HEK293T (cell line): ENCODE data around the gene CPLANE2.
"Not testable (repeated sequence)": the region's sequence is repeated elsewhere in the genome, so short reads cannot be mapped to it uniquely, and the experiment has no call there.

ENCODE experiments used
- CTCF ChIA-PET: fragments of 350-600 bp; formaldehyde crosslinking; extraction: SDS; loops from one replicate; lab custom pipeline; 2021; ENCODE audit warnings: antibody characterized with exemption, inconsistent platforms; lab: Yijun Ruan, JAX
- POLR2A ChIA-PET: fragments of 350-600 bp; formaldehyde crosslinking; extraction: SDS; loops from one replicate; lab custom pipeline; 2020; ENCODE audit warnings: antibody characterized with exemption, inconsistent platforms; lab: Yijun Ruan, JAX
- DNase-seq: peaks from one replicate; pipeline ENCODE4 v3.0.0; 2012; ENCODE audit warnings: mixed read lengths; ENCODE audit errors: extremely low spot score
- ARNT ChIP-seq: fragments of 450-650 bp; IDR thresholded peaks from 2 replicates; pipeline ENCODE4 v1.6.1; 2017; ENCODE audit warnings: mild to moderate bottlenecking
- BHLHE40 ChIP-seq: fragments of 450-650 bp; IDR thresholded peaks from 2 replicates; pipeline ENCODE4 v1.6.1; 2016; ENCODE audit warnings: mild to moderate bottlenecking, moderate library complexity, borderline replicate concordance
- CTBP1 ChIP-seq: fragments of 450-650 bp; IDR thresholded peaks from 2 replicates; pipeline ENCODE4 v1.6.1; 2016; ENCODE audit warnings: borderline replicate concordance
- ELF4 ChIP-seq: fragments of 450-650 bp; IDR thresholded peaks from 2 replicates; pipeline ENCODE4 v1.6.1; 2017; ENCODE audit warnings: antibody characterized with exemption
- FOXA1 ChIP-seq: fragments of 450-650 bp; IDR thresholded peaks from 2 replicates; pipeline ENCODE4 v1.6.1; 2016; ENCODE audit warnings: mild to moderate bottlenecking
- FOXK2 ChIP-seq: fragments of 450-650 bp; IDR thresholded peaks from 2 replicates; pipeline ENCODE4 v1.6.1; 2016; ENCODE audit warnings: mild to moderate bottlenecking
- FOXM1 ChIP-seq: fragments of 450-650 bp; IDR thresholded peaks from 2 replicates; pipeline ENCODE4 v1.6.1; 2017; ENCODE audit warnings: mild to moderate bottlenecking, borderline replicate concordance
- HDGF ChIP-seq: fragments of 450-650 bp; IDR thresholded peaks from 2 replicates; pipeline ENCODE4 v1.6.1; 2017; ENCODE audit warnings: antibody characterized with exemption, borderline replicate concordance
- L3MBTL2 ChIP-seq: fragments of 450-650 bp; conservative IDR thresholded peaks from 2 replicates; pipeline ENCODE4 v1.6.1; 2016; ENCODE audit warnings: mild to moderate bottlenecking
- LEF1 ChIP-seq: fragments of 450-650 bp; IDR thresholded peaks from 2 replicates; pipeline ENCODE4 v1.6.1; 2017; ENCODE audit warnings: mild to moderate bottlenecking, borderline replicate concordance
- NFRKB ChIP-seq: fragments of 450-650 bp; IDR thresholded peaks from 2 replicates; pipeline ENCODE4 v1.6.1; 2016; ENCODE audit warnings: mild to moderate bottlenecking, moderate library complexity
- PKNOX1 ChIP-seq: fragments of 450-650 bp; IDR thresholded peaks from 2 replicates; pipeline ENCODE4 v1.6.1; 2016
- SP1 ChIP-seq: fragments of 450-650 bp; IDR thresholded peaks from 2 replicates; pipeline ENCODE4 v1.6.1; 2017
- SUZ12 ChIP-seq: fragments of 450-650 bp; IDR thresholded peaks from 2 replicates; pipeline ENCODE4 v1.6.1; 2016; ENCODE audit warnings: mild to moderate bottlenecking
- TARDBP ChIP-seq: fragments of 450-650 bp; IDR thresholded peaks from 2 replicates; pipeline ENCODE4 v1.6.1; 2016
- ZNF384 ChIP-seq: fragments of 450-650 bp; IDR thresholded peaks from 2 replicates; pipeline ENCODE4 v1.6.1; 2016

The CPLANE2 gene

GRCh38 chr1:16266411-16267118, 29.6 kb upstream of the CPLANE2 start:
- ChIA-PET POLR2A (interaction anchor here (1.3 kb wide), 1 partner anchor 86 kb away, joined by 4 read pairs; the partner anchor contains the start of gene FBXO42), CTCF (interaction anchor here (0.5 kb wide), 1 partner anchor 21 kb away, joined by 7 read pairs; no protein-coding TSS in a partner anchor)
- TF ChIP-seq FOXM1, result no peak
- TF ChIP-seq TARDBP, result no peak
- no peak for TF ChIP-seq SP1
- TF ChIP-seq FOXK2, result no peak
- TF ChIP-seq HDGF, result no peak
- TF ChIP-seq LEF1, result no peak
- TF ChIP-seq FOXA1, result no peak
- TF ChIP-seq SUZ12, result no peak
- TF ChIP-seq ELF4, result no peak
- no peak for TF ChIP-seq L3MBTL2
- TF ChIP-seq BHLHE40, result no peak
- TF ChIP-seq ARNT, result no peak
- TF ChIP-seq ZNF384, result no peak
- TF ChIP-seq CTBP1, result no peak
- no peak for DNase-seq

- no peak for DNase-seq
- ChIA-PET POLR2A (no interaction called here), CTCF (no interaction called here)
- no peak for TF ChIP-seq FOXA1
- no peak for TF ChIP-seq ZNF384
- no peak for TF ChIP-seq SP1
- TF ChIP-seq LEF1, result no peak
- no peak for TF ChIP-seq ARNT
- no peak for TF ChIP-seq NFRKB
- TF ChIP-seq PKNOX1, result no peak
- no peak for TF ChIP-seq FOXK2
- TF ChIP-seq CTBP1, result no peak
- TF ChIP-seq BHLHE40, result no peak
- TF ChIP-seq HDGF, result no peak
- no peak for TF ChIP-seq SUZ12
- no peak for TF ChIP-seq TARDBP
- TF ChIP-seq ELF4, result no peak
- no peak for TF ChIP-seq L3MBTL2
Measured at GRCh38 chr1:16262067-16262466, 25.1 kb upstream of the CPLANE2 start.

GRCh38 chr1:16260814-16261213, 23.8 kb upstream of the CPLANE2 start:
- TF ChIP-seq SP1, result no peak
- no peak for TF ChIP-seq PKNOX1
- TF ChIP-seq FOXK2, result no peak
- no peak for TF ChIP-seq NFRKB
- TF ChIP-seq LEF1, result no peak
- TF ChIP-seq FOXM1, result no peak
- no peak for TF ChIP-seq L3MBTL2
- DNase-seq, result no peak
- POLR2A ChIA-PET, result no interaction called here
- CTCF ChIA-PET, result interaction anchor here (0.5 to 1.2 kb wide), 3 partner anchors 10 to 19 kb away, joined by 3 read pairs; no protein-coding TSS in a partner anchor

GRCh38 chr1:16258591-16259135, 21.7 kb upstream of the CPLANE2 start:
- DNase-seq, result no peak
- ChIA-PET POLR2A (no interaction called here), CTCF (interaction anchor here (1.4 to 1.6 kb wide), 2 partner anchors 14 to 104 kb away, joined by 3 to 4 read pairs; no protein-coding TSS in a partner anchor)
- TF ChIP-seq NFRKB (no peak), FOXA1 (no peak), FOXM1 (no peak)

GRCh38 chr1:16257968-16258367, 21.0 kb upstream of the CPLANE2 start:
- TF ChIP-seq FOXM1, result no peak
- no peak for TF ChIP-seq ARNT
- no peak for TF ChIP-seq PKNOX1
- TF ChIP-seq FOXA1, result no peak
- TF ChIP-seq ELF4, result no peak
- DNase-seq, result no peak
- ChIA-PET CTCF (interaction anchor here (0.9 to 1.6 kb wide), 2 partner anchors 52 to 105 kb away, joined by 3 to 11 read pairs; no protein-coding TSS in a partner anchor), POLR2A (no interaction called here)

GRCh38 chr1:16257556-16257955, 20.6 kb upstream of the CPLANE2 start:
- CTCF ChIA-PET, result interaction anchor here (0.9 kb wide), 1 partner anchor 52 kb away, joined by 11 read pairs; no protein-coding TSS in a partner anchor
- POLR2A ChIA-PET, DNase-seq: not testable (repeated sequence)
